Ecto neural progenitor cell (in vitro differentiated cells): ENCODE results near the gene THBS2.
"Not testable (repeated sequence)": the region's sequence is repeated elsewhere in the genome, so short reads cannot be mapped to it uniquely, and the experiment has no call there.

ENCODE experiments used
- DNase-seq: peaks from one replicate; pipeline ENCODE4 v3.0.0-alpha.2; 2018; ENCODE audit warnings: low spot score

The THBS2 gene

DNA sequence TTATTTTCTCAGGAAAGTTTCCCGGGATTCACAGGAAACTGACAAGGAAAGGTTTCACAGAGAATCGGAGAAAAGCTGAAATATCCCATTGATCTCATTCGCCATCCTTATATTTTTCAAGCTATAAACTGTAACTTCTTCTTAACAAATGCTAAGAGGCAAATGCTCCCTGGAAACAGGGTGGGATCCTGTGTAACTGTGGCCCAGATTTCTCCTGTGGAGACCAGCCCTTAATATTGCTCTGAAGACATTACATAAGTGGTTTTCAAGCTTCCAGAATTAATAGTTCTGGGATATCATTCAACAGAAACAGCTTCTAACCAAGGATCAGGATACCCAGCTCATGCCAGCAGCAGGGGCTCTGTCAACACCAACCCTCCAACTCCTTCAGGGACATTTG, 69.2 kb downstream of the THBS2 start:
- no peak for DNase-seq

DNA sequence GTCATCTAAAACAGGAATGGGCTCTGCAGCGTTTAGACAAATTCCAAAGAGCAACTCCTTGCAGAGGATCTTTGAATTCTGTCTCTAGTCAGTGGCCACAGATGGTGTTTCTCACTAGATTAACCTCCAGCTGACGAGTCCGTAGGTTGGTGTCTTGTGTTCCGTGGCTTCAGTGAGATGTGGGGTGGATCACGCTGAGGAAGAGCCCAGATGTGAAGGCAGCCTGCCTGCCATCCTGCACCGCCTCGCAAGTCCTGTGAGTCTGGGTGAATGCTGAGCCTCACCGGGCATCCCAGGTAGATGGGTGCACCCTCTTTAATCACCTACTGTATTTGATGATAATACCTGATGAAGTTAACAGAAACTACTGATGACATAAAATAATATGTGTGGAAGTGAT, 70.4 kb downstream of the THBS2 start:
- DNase-seq, result no peak

DNA sequence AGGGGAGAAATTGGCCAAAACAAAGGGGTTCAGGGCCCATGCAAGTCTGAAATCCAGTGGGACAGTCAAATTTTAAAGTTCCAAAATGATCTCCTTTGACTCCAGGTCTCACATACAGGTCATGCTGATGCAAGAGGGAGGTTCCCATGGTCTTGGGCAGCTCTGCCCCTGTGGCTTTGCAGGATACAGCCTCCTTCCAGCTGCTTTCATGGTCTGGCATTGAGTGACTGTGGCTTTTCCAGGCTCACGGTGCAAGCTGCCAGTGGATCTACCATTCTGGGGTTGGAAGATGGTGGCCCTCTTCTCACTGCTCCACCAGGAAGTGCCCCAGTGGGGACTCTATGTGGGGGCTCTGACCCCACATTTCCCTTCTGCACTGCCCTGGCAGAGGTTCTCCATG, 73.8 kb downstream of the THBS2 start:
- DNase-seq, result not testable (repeated sequence)

DNA sequence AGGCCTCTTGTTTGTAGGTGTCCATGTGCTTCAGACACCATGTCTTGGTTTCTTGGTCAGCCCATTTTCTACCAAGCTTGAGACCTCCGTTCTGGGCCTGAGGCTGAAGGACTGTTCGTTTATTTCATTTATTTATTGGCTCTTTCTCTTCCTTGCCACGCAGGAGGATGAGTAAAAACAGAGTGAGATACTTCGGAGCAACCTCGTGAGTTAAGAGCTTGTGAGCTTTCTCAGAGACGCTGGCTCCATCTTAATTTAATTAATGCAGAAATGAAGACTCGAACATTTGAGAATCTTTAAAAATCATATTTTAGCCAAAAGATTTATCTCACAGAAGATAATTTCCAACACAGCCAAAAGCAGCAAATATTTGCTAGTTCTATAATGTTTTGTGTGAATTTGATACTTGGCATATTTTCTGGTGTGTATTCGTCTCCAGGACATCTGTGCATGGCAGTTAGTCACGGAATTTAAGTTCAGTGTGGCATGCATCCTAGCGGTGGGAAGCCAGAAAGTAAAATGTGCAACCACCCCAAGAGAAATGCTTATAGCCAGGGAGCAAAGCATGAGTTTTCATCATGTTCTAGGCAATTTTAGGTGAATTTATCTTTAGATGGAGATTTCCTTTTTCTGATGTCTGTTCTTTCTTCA, 76.0 kb downstream of the THBS2 start:
- no peak for DNase-seq

DNA sequence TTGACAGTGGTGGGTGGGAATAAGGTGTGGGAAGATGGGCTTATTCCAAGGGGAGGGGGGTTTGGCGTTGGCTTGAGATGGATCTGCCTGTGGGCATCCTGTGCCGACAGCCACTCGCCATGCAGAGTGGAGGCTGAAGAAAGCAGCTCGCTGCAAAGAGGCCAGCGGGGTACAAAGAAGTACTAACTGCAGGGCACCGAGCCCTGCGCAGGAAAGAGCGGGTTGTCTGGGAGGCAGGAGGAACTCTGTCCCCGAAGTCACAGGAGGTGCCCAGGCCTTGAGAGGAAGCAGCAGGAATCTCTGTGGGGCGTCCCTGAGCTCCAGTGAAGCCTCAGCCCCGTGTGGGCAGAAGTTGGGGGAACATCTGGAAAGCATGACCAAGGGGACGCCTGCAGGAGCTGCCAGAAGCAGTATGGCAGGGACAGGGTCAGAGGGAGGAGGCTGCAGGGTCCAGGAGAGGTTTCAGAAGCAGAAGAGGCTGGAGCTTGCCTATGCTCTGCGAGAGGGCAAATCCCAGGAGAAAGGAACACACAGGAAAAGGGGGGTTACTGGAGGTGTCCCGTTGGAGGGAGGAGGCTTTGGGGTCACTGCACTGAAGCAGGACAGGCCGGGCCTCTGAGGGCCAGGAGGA, 77.2 kb downstream of the THBS2 start:
- no peak for DNase-seq

DNA sequence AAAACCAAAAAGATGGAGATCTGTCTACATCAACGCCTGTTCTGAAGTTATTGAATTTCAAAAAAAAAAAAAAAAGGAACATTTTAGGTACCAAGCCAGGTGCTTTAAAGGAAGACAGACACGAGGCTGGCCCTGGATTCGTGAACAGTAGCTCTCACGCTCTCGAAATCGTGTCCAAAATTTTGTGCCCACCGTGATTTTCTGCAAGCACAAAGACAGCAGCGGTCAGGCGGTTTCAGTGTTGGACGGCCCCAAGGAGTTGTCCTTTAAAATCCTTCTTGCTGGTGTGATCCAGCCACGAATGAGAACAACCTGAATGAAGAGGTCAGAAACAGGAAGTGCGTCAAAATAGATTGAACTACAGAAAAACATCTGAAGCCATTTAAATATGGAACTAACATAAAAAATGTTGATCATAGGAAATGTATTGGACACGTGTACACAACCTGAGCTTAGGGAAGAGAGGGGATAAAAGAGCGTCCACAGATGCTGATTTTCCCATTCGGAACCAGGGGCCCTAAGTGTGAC, 78.2 kb downstream of the THBS2 start:
- DNase-seq, result no peak

DNA sequence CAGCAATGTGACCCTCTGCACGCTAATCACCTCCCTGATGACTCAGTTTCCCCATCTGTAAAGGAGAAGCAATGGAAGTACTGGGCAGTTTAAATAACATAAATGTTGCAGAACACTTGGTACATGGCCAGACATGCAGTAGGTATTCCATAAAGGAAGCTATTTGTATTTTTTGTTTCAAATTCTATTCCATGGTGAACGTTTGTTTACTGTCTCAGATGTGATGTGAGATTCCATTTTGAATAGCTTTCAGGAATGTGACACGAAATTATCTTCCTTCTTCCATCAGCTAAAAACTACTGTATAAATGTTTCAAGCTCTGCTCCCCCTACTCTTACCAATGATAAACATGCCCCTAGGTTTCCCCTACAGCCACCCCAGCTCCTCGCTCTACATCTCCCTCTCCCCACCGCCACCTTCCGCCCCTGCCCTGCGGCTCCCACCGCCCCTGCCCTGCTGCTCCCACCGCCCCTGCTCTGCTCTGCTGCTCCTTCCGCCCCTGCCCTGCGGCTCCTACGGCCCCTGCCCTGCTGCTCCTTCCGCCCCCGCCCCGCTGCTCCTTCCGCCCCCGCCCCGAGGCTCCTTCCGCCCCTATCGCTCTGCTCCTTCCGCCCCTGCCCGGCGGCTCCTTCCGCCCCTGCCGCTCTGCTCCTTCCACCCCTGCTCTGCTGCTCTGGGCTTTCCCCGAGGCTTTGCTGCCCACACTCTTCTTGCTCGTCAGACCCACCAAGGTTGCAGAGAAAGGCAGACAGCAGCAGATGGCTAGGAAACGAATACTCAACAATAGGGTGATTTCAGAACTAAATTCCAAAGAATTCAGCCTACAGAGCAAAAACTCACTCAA, 78.9 kb downstream of the THBS2 start:
- peak; percentile 41 for DNase-seq

DNA sequence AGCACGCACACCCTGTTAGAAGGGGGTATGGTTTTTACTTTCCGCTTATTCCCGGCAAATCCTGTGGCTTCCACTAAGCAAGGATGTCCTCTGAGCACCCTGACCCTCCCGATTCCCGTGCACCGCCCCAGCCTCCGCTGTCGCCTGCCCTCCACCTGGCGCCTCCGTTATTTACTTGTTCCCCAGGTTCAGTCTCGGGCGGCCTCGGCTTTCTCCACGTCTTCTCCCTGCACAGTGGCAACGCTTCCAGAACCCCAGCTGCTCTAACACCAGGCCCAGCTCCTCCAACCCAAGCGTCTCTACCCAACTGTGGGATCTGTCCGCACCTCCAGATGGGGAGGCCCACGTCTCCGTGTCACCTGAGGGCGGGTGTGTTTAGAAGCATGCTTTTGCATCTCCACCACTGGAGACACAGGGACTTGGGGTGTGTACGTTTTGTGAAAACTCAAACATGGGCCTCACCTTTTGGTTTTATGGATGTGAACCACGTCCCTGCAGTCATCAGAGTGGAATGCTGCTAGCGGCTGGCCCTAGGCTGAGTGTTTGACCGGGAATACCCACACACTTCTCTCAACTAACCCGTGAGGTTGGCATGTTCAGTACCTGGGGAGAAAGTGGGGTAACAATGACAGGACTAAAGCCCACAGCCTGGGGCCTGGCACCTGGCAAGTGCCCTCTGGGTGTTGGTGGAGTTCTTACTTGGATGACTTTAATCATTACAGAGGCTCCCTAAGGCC, 79.9 kb downstream of the THBS2 start:
- DNase-seq, result peak; percentile 36

DNA sequence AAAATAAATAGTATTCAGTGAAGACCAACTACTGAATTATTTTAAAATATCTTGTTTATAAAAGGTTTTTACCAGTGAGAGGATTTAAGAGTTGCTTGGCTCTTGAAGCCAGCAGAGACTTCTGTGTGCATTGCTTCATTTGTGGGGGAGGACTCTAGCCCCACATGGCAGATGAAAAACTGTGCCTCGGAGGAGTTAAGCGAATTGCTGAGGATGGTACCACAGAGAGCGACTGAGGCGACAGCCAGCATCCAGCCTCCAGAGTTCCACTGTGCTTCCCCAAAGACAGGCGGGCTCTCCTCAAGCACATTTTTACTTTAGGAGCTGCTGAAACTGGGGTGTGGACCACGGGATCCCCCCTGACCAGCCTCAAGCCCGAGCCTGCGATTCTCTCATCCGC, 80.7 kb downstream of the THBS2 start:
- DNase-seq, result peak; percentile 37

DNA sequence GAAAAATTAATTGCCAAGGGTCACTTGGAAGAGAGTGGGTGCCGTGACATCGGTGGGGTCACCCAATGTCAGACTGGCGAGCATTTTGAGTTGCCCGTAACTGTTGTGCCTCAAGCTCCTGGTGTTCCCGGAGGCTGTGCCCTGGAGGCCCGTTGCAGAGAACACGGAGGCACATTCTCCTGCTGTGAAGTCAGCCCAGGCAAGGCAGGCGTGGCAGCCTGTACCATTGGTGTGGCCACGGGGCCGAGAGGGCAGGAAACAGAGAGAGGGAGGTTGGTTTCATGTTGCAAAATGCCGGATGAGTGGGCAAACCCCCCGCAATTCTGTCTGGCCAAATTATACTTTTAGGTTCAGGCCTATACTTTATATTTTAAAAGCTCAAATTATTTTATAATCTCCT, 81.2 kb downstream of the THBS2 start:
- peak; percentile 23 for DNase-seq

DNA sequence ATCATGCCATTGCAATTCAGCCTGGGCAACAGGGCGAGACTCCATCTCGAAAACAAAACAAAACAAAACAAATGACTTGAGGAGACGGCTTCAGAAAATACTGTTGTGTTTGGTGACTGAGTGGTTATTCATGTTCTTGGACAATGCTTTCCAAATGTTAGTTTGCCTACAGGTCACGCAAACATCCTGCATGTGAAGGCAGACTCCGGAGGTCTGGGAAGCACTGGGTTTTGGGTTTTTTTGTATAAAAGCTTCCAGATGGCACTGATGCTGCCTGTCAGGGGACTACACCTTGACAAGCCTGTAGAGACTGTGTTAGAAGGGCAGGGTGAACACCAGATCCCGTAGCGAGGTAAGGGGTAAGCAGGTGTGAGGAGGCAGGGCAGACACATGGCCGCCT, 81.7 kb downstream of the THBS2 start:
- DNase-seq, result no peak

DNA sequence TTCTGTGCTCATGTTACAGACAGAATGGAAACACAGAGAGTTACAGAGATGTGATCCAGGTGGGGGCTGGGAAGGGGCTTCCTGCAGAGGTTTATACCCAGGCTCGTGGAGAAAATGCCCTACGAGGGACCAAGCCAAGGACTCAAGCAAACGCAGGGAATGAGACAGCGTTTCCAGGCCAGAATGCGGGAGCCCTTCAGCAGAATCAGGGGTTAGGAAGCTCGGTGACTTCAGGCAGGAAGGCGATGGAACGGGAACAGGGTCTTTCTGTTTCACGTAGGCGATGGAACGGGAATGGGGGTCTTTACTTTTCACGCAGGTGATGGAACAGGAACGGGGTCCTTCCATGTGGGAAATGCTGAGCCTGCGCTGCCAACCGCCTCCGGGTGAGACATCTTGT, 82.6 kb downstream of the THBS2 start:
- DNase-seq, result peak; percentile 27

DNA sequence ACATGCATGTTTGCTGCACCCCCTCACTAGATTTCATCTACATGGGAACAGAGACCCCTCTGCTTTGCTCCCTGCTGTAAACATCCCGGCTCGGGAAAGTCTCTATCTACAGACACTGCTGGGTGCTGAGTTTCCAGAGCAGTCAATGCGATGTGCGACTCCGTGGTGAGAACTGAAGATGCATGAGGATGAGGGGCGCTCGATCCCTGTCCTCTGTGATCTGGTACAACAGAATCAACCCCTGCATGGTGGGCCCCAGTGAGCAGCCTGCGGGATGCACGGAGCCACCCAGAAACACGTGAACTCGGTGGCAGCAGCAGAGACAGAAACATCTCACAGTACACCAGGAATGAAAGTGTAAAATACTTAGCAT, 83.1 kb downstream of the THBS2 start:
- DNase-seq, result peak; percentile 29

DNA sequence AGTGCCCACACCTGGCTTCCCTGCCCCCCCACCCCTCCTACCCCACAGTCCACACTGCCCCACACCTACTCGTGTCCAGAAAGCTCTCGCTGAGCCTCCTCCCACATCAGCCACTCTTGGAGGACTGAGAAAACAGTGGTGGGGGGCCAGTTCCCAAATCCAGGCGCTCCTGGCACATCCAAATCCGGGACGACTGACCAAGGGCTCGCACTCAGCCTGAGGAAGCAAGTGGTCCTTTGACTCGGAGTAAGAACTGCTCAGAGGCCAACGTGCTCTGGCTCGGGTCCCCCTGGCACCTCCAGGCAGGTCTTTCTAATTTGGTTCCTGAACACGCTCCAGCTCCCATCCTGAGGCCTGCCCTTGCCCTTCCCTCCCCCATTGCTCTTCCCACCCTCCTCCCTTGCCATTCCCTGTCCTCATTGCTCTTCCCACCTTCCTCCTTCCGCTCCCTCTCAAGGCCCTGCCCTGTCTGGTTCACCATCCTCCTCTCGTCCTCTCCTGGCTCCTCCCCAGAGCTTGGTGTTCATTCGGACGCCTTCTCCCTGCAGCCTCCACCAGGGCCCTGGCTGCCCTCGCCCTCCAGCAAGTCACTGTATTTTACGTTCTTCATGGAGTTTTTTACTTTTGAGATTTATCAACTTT, 83.6 kb downstream of the THBS2 start:
- DNase-seq, result peak; percentile 34

DNA sequence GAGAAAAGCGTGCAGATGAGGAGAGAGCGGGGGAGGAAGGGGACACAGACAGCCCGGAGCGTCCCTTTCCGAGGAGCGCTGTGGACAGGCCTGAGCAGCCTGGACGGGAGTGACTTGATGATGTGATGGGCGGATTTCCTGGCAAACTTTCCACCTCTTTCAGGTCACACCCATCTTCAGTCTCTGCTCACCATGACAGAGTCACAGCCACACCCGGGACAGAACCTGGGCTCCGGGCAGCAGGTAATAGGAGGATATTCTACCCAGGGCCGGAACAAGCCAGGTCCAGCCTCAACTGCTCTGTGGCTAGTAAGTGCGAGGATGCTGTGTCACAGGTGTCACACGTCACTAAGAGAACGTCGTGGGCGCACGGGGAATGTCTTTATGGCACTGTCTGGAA, 84.3 kb downstream of the THBS2 start:
- peak; percentile 30 for DNase-seq

DNA sequence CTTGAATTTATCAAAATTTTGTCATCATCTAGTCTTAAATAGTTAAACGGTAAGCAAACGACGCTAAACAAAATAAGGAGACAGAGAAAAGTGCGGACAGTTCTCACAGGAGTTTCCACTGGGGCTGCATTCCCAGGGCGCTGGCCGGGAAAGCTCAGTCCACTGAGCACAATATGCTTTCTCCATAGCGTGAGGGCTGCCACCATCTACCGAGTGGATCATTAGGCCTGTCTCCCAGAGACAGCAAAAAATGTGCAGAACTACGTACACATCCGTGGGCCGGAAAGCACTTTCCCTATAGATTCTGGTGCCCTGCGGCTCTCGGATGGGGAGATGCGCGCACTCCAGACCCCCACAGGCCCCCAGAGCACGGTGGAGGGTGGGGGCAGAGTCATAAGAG, 84.9 kb downstream of the THBS2 start:
- DNase-seq, result peak; percentile 24

DNA sequence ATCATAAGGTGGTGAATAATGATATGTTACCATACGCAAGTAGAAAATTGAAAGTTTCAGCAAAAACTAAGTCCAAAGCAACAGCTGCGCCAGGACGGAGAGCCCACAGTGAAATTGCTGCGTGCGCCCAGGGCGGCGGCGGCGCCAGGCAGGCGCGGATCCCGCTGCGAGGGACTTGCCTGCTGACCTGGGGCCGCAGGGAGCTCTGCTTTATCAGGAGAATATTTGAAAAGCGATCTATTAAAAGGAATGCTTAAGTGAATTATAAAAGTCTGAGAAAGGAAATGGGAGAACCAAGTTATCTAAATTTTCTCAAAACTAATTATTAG, 85.4 kb downstream of the THBS2 start:
- no peak for DNase-seq

DNA sequence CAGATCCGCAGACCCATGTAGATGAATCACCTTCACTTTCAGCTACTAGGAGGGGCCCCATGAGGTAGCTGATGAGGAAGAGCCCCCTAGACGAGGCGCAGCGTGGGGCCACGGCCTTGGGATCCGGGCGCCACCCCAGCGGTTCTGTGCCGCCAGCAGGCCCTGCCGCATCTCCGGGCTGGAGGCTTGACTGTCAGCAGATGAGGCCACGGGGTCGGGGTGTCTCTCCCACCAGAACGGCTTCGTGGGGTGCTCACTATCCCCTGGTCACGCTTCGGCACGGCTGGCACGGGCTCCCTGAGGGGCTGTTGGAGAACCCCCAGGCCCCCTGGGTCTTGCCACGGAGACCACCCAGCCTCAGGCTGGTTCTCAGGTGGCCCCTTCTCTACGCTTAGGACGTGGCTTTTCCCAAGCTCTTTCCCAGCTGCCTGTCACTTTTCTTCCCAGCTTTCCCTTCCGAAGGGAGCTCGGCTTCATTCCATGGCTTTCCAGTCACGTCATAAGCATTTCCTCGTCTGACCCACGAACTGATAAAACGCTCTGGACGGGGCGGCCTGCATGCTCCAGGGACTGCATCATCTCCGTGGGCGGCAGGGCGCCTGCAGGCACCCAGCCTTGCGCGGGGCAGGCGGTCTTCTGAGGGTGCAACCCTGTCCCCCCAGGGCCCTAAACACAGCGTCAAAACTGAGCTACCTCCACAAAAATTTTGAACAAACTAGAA, 85.9 kb downstream of the THBS2 start:
- no peak for DNase-seq

DNA sequence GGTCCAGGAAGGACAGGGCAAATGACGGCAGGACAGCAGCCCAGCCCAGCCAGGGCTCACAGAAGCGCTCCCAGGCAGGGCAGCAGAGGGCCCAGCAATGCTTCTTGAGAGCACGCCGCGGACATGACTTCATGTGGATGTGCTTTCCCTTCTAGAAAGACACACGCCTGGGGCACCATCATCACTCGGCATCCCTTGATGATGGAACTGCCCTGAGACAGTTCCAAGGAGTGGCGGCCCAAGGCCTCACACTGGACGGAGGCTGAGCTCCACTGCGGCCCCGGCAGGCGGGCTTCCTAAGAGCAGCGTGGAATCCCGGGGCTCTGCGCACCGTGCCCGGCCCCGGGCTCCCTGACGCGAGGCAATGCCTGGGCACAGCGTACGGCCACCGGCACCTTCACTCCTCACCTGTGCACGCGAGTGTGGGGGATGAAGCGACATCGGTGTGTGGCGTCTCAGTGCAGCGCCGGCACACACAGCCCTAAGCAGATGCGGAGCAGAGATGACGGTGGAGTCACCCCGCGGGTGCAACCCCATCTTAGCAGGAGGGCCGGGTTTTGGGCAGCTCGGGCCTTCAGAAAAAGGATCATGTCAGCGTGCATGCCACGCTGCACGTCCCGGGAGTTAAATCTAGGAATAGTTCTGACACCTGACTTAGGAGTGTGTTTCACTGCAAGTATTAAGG, 86.6 kb downstream of the THBS2 start:
- DNase-seq, result no peak
